MM.1S (cell line): ENCODE results near the gene FASTK.

ENCODE experiments used
- DNase-seq: peaks from one replicate; pipeline ENCODE4 v3.0.0-alpha.2; 2015
- H2AFZ ChIP-seq: fragments of 300-600 bp; sonication (generic); 2 replicates; pipeline ENCODE4 v1.6.0; 2016; ENCODE audit warnings: antibody characterized with exemption, low read length
- H3F3A ChIP-seq: fragments of 300-600 bp; sonication (generic); 2 replicates; pipeline ENCODE4 v1.6.1; 2016; ENCODE audit warnings: mild to moderate bottlenecking, antibody characterized with exemption, low read length, moderate library complexity, mixed read lengths; ENCODE audit not compliant: insufficient read depth
- H3K27ac ChIP-seq: fragments of 300-600 bp; sonication (generic); 2 replicates; pipeline ENCODE4 v1.5.1; 2016; ENCODE audit warnings: mild to moderate bottlenecking, low read length
- H3K27me3 ChIP-seq: fragments of 300-600 bp; sonication (generic); replicated peaks from 2 replicates; pipeline ENCODE4 v1.6.0; 2016; ENCODE audit warnings: low read length; ENCODE audit not compliant: insufficient read depth
- H3K36me3 ChIP-seq: fragments of 300-600 bp; sonication (generic); replicated peaks from 2 replicates; pipeline ENCODE4 v1.6.1; 2016; ENCODE audit warnings: mild to moderate bottlenecking, low read length, mixed read lengths; ENCODE audit not compliant: insufficient read depth
- H3K4me1 ChIP-seq: fragments of 300-600 bp; sonication (generic); 2 replicates; pipeline ENCODE4 v1.6.1; 2016; ENCODE audit warnings: low read length, mixed read lengths
- H3K4me2 ChIP-seq: fragments of 300-600 bp; sonication (generic); 2 replicates; pipeline ENCODE4 v1.6.0; 2016; ENCODE audit warnings: low read depth, low read length
- H3K4me3 ChIP-seq: fragments of 300-600 bp; sonication (generic); 2 replicates; pipeline ENCODE4 v1.5.1; 2016; ENCODE audit warnings: low read length, mixed read lengths
- H3K79me2 ChIP-seq: fragments of 300-600 bp; sonication (generic); 2 replicates; pipeline ENCODE4 v1.6.1; 2016; ENCODE audit warnings: mixed run types, low read length, mixed read lengths
- H3K9ac ChIP-seq: fragments of 300-600 bp; sonication (generic); 2 replicates; pipeline ENCODE4 v1.6.1; 2016; ENCODE audit warnings: low read length, mixed read lengths
- H3K9me2 ChIP-seq: fragments of 300-600 bp; sonication (generic); replicated peaks from 2 replicates; pipeline ENCODE4 v1.6.1; 2016; ENCODE audit warnings: mild to moderate bottlenecking, low read length, mixed read lengths; ENCODE audit not compliant: insufficient read depth
- H3K9me3 ChIP-seq: fragments of 300-600 bp; sonication (generic); replicated peaks from 2 replicates; pipeline ENCODE4 v1.6.1; 2016; ENCODE audit warnings: mild to moderate bottlenecking, low read length, mixed read lengths; ENCODE audit not compliant: insufficient read depth
- H4K20me1 ChIP-seq: fragments of 300-600 bp; sonication (generic); 2 replicates; pipeline ENCODE4 v1.6.1; 2016; ENCODE audit warnings: mild to moderate bottlenecking, low read length, moderate library complexity, mixed read lengths; ENCODE audit not compliant: insufficient read depth
- CTCF ChIP-seq: fragments of 300-600 bp; sonication (generic); IDR thresholded peaks from 2 replicates; pipeline ENCODE4 v1.5.1; 2016; ENCODE audit warnings: antibody characterized with exemption, low read length, mixed read lengths
- EZH2 ChIP-seq: fragments of 300-600 bp; sonication (generic); optimal IDR thresholded peaks from 2 replicates; pipeline ENCODE3; 2017; ENCODE audit warnings: low read depth, mild to moderate bottlenecking, antibody characterized with exemption, low read length, mixed read lengths
- EZH2phosphoT487 ChIP-seq: fragments of 300-600 bp; sonication (generic); IDR thresholded peaks from 2 replicates; pipeline ENCODE4 v1.6.1; 2018; ENCODE audit warnings: antibody characterized with exemption, low read length

The FASTK gene

GRCh38 chr7:151080522-151081169 is at the start of gene FASTK:
Gene FASTK, minus strand, starts transcription at chr7:151080809. Its CDS starts 43 bp downstream, at chr7:151080766.
- no peaks in the 10 kb centered on the region for H3K9me3 ChIP-seq
- H2AFZ ChIP-seq = peak within 1 kb of the TSS; percentile 70
- peak within 1 kb of the TSS; percentile 45; the same call in 1 of the 2 replicates for H3K27ac ChIP-seq
- H4K20me1 ChIP-seq = no peaks in the 10 kb centered on the region
- 0 out of 2 replicates have a peak, but pooled peaks cover 3% of the 10 kb centered on the region for H3K36me3 ChIP-seq
- peaks cover 22% of the 10 kb centered on the region for H3K4me1 ChIP-seq
- peak within 1 kb of the TSS; percentile 71 for H3K4me2 ChIP-seq
- peaks cover 16% of the 10 kb centered on the region; the same call in 1 of the 2 replicates for H3F3A ChIP-seq
- H3K4me3 ChIP-seq = peak within 1 kb of the TSS; percentile 84
- peak; percentile 97 for DNase-seq
- peak within 1 kb of the TSS; percentile 92 for H3K9ac ChIP-seq
- TF ChIP-seq EZH2phosphoT487 (no peak), CTCF (no peak), EZH2 (no peak)
- H3K9me2 ChIP-seq = no peaks in the 10 kb centered on the region
- no peaks in the 10 kb centered on the region for H3K27me3 ChIP-seq
- peaks cover 52% of the 10 kb centered on the region for H3K79me2 ChIP-seq

- no peak for DNase-seq
- H4K20me1 ChIP-seq = no peaks in the 10 kb centered on the region
- H3K4me3 ChIP-seq = no peak overlapping the region
- H2AFZ ChIP-seq = no peak overlapping the region
- no peak overlapping the region for H3K27ac ChIP-seq
- no peak overlapping the region for H3K4me2 ChIP-seq
- no peaks in the 10 kb centered on the region for H3K36me3 ChIP-seq
- no peaks in the 10 kb centered on the region for H3K9me3 ChIP-seq
- no peak overlapping the region for H3K9ac ChIP-seq
- H3K9me2 ChIP-seq = no peaks in the 10 kb centered on the region
- H3F3A ChIP-seq = no peaks in the 10 kb centered on the region
- no peaks in the 10 kb centered on the region for H3K27me3 ChIP-seq
- no peaks in the 10 kb centered on the region for H3K4me1 ChIP-seq
- TF ChIP-seq EZH2phosphoT487 (no peak), CTCF (no peak), EZH2 (no peak)
- no peaks in the 10 kb centered on the region for H3K79me2 ChIP-seq
These were observed 49.5 kb upstream of the FASTK start for GRCh38 chr7:151129960-151130591.

DNA sequence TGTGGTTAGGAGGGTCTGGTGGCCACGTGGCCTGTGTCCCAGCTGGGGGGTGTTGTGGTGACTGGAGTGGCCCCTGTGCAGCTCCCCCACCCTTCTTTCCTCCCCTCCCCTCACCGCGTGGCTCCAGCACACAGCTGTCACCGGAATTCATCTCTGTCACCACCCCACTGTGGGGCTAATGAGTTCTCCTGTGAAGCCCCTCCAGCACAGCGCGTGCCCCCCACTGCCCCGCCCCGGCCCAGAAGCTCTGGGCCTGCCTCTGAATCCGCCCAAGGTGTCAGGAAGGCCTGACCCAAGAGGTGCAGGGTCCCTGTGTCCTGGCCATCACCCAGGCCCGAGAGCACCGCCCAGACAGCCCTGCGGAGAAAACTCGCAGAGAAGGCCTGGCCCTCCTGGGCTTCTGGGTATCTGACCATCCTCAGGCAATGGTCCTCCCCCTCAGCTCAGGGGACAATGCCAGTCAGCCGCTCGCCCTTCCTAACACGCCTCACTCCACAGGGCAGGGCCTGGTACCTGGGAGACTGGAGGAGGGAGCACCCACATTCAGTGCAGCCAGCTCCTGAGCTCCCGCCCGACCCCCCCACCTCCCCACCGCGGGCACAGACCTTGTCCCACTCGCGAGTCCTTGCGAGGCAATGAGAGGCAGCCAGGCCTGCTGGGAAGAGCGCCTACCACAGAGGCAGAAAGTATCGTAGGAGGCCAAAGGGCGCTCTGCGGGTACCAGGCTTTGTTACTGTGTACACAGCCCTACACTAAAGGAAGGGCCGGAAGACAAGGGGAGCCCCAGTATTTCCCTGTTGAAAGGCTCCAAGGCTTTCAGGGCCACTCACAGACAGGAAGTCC is 48.7 kb upstream of the FASTK start:
- no peak overlapping the region for H3K4me2 ChIP-seq

More for the DNA sequence above, 48.7 kb upstream of the FASTK start:
- TF ChIP-seq EZH2 = no peak
- TF ChIP-seq EZH2phosphoT487 = no peak
- TF ChIP-seq CTCF = no peak
- H2AFZ ChIP-seq = no peak overlapping the region
- H3K27me3 ChIP-seq = no peaks in the 10 kb centered on the region
- no peaks in the 10 kb centered on the region for H4K20me1 ChIP-seq
- H3K4me3 ChIP-seq = no peak overlapping the region
- no peak overlapping the region for H3K27ac ChIP-seq
- H3K36me3 ChIP-seq = no peaks in the 10 kb centered on the region
- no peaks in the 10 kb centered on the region for H3F3A ChIP-seq
- DNase-seq = no peak
- no peak overlapping the region for H3K9ac ChIP-seq
- H3K9me2 ChIP-seq = no peaks in the 10 kb centered on the region
- H3K4me1 ChIP-seq = no peaks in the 10 kb centered on the region
- no peaks in the 10 kb centered on the region for H3K9me3 ChIP-seq
- H3K79me2 ChIP-seq = no peaks in the 10 kb centered on the region
